ENCODE data around the gene HUWE1. TPM values are rescaled to one million over a fixed set of nuclear protein-coding genes. Genes with fewer than 3 reads are reported as not detected.

The HUWE1 gene
- total and polyA plus RNA-seq, 2 of the 13 experiments (the other 11 are each of a cell fraction or from before 2014, with no cell fraction given): 63.2 to 68.1 TPM

- in situ Hi-C loops (cut with HindIII; ENCODE audit: extremely low pct_ligation_motif_present, low pct_unique_long_range_greater_than_20kb): no loop called here
- Histone ChIP-seq H3K27ac (ENCODE audit: extremely low read length, insufficient read depth, low read length) (no peak overlapping the region), H3K4me2 (ENCODE audit: low read depth, low read length) (no peak overlapping the region), H3K27me3 (ENCODE audit: control insufficient read depth in 1 of 2, insufficient read depth in 2 of 2, low read length in 2 of 2) (no peaks in the 10 kb centered on the region), H3K9me3 (ENCODE audit: low read length) (no peaks in the 10 kb centered on the region), H3K36me3 (replicated peaks in 1 of 2; ENCODE audit: control insufficient read depth in 1 of 2, insufficient read depth in 2 of 2, low read length in 2 of 2) (peaks cover 20 to 81% of the 10 kb centered on the region in 2 experiments; a peak in 4 of 5 replicates), H3K4me1 (ENCODE audit: insufficient read depth, low read length) (no peaks in the 10 kb centered on the region), H3K79me2 (ENCODE audit: insufficient read depth, low read length) (no peaks in the 10 kb centered on the region), H4K20me1 (ENCODE audit: insufficient read depth, low read length) (no peaks in the 10 kb centered on the region), H2AFZ (ENCODE audit: low read length) (no peak overlapping the region), H3K9ac (ENCODE audit: insufficient read depth, low read depth, low read length) (no peak overlapping the region), H3K4me3 (replicated peaks in 1 of 3; ENCODE audit: insufficient read depth in 1 of 3, low read depth in 2 of 3, low read length in 3 of 3) (no peak overlapping the region)
- TF ChIP-seq MIXL1 (CRISPR knock-in tag; IDR thresholded peaks at IDR 0.05) (no peak), ESRRA (CRISPR knock-in tag; IDR thresholded peaks at IDR 0.05; ENCODE audit: low read depth) (no peak), IKZF5 (CRISPR knock-in tag; IDR thresholded peaks at IDR 0.05) (no peak), ZBTB49 (CRISPR knock-in tag; IDR thresholded peaks at IDR 0.05; ENCODE audit: borderline replicate concordance) (no peak)
- TF ChIP-seq, protein P1, sequence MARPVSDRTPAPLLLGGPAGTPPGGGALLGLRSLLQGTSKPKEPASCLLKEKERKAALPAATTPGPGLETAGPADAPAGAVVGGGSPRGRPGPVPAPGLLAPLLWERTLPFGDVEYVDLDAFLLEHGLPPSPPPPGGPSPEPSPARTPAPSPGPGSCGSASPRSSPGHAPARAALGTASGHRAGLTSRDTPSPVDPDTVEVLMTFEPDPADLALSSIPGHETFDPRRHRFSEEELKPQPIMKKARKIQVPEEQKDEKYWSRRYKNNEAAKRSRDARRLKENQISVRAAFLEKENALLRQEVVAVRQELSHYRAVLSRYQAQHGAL (CRISPR knock-in tag; IDR thresholded peaks at IDR 0.05; ENCODE audit: not compliant biosample characterization): no peak
- TF ChIP-seq, protein P2, sequence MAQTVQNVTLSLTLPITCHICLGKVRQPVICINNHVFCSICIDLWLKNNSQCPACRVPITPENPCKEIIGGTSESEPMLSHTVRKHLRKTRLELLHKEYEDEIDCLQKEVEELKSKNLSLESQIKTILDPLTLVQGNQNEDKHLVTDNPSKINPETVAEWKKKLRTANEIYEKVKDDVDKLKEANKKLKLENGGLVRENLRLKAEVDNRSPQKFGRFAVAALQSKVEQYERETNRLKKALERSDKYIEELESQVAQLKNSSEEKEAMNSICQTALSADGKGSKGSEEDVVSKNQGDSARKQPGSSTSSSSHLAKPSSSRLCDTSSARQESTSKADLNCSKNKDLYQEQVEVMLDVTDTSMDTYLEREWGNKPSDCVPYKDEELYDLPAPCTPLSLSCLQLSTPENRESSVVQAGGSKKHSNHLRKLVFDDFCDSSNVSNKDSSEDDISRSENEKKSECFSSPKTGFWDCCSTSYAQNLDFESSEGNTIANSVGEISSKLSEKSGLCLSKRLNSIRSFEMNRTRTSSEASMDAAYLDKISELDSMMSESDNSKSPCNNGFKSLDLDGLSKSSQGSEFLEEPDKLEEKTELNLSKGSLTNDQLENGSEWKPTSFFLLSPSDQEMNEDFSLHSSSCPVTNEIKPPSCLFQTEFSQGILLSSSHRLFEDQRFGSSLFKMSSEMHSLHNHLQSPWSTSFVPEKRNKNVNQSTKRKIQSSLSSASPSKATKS (CRISPR knock-in tag; IDR thresholded peaks at IDR 0.05): no peak
- POLR2A ChIA-PET: no interaction called here
- ATAC-seq (no peak), FAIRE-seq (no peak), DNase-seq (ENCODE audit: low spot score) (no peak)
- BruUV-seq (replicated peaks): no TSS peak
- intact Hi-C loops (cut with micrococcal nuclease; ENCODE audit: unreplicated experiment): no loop called here
- WGBS (ENCODE audit: low lambda C conversion rate): 100% methylated on average over 9 of the region's 12 CpGs
- CTCF ChIA-PET (ENCODE audit: low intra/inter-chr PET ratio, low total read pairs): no interaction called here
Measured at GRCh38 chrX:53547668-53548067, 138.9 kb downstream of the HUWE1 start.
